HCT116 (cell line): ENCODE measurements around the gene GJB6.

Experiments used
- CEBPB ChIP-seq: IDR thresholded peaks from 2 replicates; pipeline ENCODE4 v1.6.1; 2012; ENCODE audit warnings: low read depth
- CTCF ChIP-seq, 3 experiments: fragments of 200-600 bp in 1 of 3; sonication (generic) in 1 of 3; IDR thresholded peaks in 2 of 3; conservative IDR thresholded peaks in 1 of 3; 2 replicates each; pipeline ENCODE4 v1.5.1; 2012 to 2017; ENCODE audit warnings: low read depth in 2 of 3, low read length in 2 of 3, antibody characterized with exemption in 1 of 3, borderline replicate concordance in 1 of 3, control low read depth in 1 of 3, mild to moderate bottlenecking in 1 of 3, mixed read lengths in 1 of 3, mixed run types in 1 of 3, moderate library complexity in 1 of 3; ENCODE audit not compliant: insufficient read depth in 1 of 3
- EGR1 ChIP-seq: IDR thresholded peaks from 2 replicates; pipeline ENCODE4 v1.6.1; 2012; ENCODE audit warnings: low read depth
- EZH2 ChIP-seq: fragments of 200-600 bp; sonication (generic); IDR thresholded peaks from 2 replicates; pipeline ENCODE4 v1.6.1; 2017; ENCODE audit warnings: antibody characterized with exemption, mixed run types
- EZH2phosphoT487 ChIP-seq: fragments of 200-600 bp; IDR thresholded peaks from 2 replicates; pipeline ENCODE4 v1.6.1; 2018; ENCODE audit warnings: antibody characterized with exemption, borderline replicate concordance
- JUND ChIP-seq: IDR thresholded peaks from 2 replicates; pipeline ENCODE4 v1.6.1; 2012
- MAX ChIP-seq: IDR thresholded peaks from 2 replicates; pipeline ENCODE4 v1.6.1; 2012
- POLR2A ChIP-seq: IDR thresholded peaks from 2 replicates; pipeline ENCODE4 v1.7.0; 2011; ENCODE audit warnings: borderline replicate concordance; ENCODE audit not compliant: insufficient read depth, insufficient read length; ENCODE audit errors: extremely low read depth
- POLR2AphosphoS5 ChIP-seq: IDR thresholded peaks from 2 replicates; pipeline ENCODE4 v1.6.1; 2011; ENCODE audit warnings: mild to moderate bottlenecking, low read depth, low read length, moderate library complexity
- REST ChIP-seq: IDR thresholded peaks from 2 replicates; pipeline ENCODE4 v1.6.1; 2012; ENCODE audit warnings: low read depth
- SIN3A ChIP-seq: IDR thresholded peaks from 2 replicates; pipeline ENCODE4 v1.6.1; 2012; ENCODE audit warnings: low read depth
- SP1 ChIP-seq: IDR thresholded peaks from 2 replicates; pipeline ENCODE4 v1.6.1; 2012; ENCODE audit warnings: low read depth
- ZFX ChIP-seq: fragments of 450-650 bp; IDR thresholded peaks from 2 replicates; pipeline ENCODE4 v1.6.1; 2017
- ZNF274 ChIP-seq: fragments of 200-500 bp; sonication (Bioruptor generic); IDR thresholded peaks from 2 replicates; pipeline ENCODE4 v1.6.1; 2014; ENCODE audit warnings: mild to moderate bottlenecking, low read depth, low read length, inconsistent platforms

DNA sequence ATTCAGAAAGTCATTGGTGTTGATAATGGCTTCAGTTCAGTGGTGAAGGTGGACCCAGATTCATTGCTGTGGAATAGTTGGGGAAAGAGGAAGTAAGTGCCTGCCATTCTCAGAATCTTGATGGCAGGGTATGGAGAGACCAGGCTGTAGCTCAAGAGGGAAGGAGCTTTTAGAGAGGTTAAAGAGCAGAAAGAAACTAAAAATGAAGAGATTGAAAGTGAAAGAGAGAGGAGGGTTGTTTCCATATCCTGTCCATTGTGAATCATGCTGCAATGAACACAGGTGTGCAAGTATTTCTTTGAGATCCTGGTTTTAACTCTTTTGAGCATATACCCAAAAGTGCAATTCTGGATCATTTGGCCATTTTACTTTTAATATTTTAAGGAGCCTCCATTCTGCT, 12.5 kb downstream of the GJB6 start:
- TF ChIP-seq ZNF274 (no peak), CTCF (IDR thresholded peaks at IDR 0.05 in 2 of 3, conservative IDR thresholded peaks at IDR 0.05 in 1 of 3; ENCODE audit: borderline replicate concordance in 1 of 3, insufficient read depth in 1 of 3, low read depth in 2 of 3, low read length in 2 of 3) (no peak), SP1 (no peak), POLR2A (no peak), MAX (no peak), SIN3A (no peak), POLR2AphosphoS5 (no peak), CEBPB (no peak), JUND (no peak), EGR1 (no peak), EZH2 (no peak), REST (no peak), EZH2phosphoT487 (no peak), ZFX (no peak)
